HL-60/S4 treated with phorbol 12-myristate 13-acetate at 8.2 ng/mL for 4 days and 3 days (cell line): Measurements from ENCODE around the gene SOX1.

Experiments used
- in situ Hi-C: fragments of 300-500 bp; cut with MboI; formaldehyde crosslinking; loops from 2 replicates; pipeline ENCODE4 v1.15.0; 2022; ENCODE audit warnings: low sequenced_read_pairs

The SOX1 gene

DNA sequence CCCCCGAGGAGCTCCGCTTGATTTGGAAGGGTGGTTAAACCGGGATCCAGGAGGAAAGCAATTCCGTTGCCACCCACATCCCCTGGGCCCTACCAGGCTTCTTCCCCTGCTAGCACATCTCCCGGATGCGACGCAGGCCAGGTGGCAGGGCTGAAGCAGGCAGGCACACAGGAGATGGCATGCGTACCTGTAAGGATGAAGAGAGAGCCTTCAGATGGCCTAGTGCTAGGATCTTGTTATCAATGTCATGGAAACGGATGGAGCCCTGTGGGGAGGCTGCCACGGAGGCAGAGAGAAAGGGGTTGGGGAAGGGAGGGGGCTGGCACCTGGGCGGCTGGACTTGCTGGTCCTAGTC, 8.5 kb upstream of the SOX1 start:
- in situ Hi-C loops = no loop called here

- in situ Hi-C loops = no loop called here
Measured at GRCh38 chr13:112058941-112059340, 8.0 kb upstream of the SOX1 start.

GRCh38 chr13:112059457-112060281, 7.3 kb upstream of the SOX1 start:
- in situ Hi-C loops = no loop called here

DNA sequence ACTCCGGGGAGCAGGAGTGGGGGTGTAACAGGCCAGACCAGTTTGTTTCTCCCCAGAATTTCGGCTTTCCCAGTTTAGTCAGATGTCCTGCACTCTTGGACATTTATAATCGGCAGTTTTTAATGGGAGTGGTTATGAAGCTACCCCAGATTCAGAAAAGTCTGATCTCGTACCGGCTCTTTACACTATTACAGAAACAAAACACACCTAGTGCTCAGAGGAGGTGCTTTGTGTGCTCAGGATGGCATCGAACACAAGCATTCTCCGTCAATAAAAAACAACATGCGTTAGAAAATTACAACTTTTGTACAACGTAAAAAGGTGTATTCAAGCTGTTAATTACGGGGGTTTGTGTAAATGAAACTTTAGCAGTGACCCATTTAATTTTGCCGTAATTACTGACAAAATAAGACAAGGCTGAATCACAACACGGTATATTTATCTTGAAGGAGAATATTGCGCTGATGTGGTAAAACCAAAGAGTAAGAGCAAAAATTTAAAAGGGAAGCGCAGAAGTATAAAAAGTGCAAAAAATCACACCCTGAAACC, 6.6 kb upstream of the SOX1 start:
- in situ Hi-C loops = no loop called here

GRCh38 chr13:112060899-112061366, 6.0 kb upstream of the SOX1 start:
- in situ Hi-C loops = no loop called here

GRCh38 chr13:112061367-112062061, 5.4 kb upstream of the SOX1 start:
- in situ Hi-C loops = no loop called here

- in situ Hi-C loops = no loop called here
Measured at GRCh38 chr13:112062072-112062567, 4.8 kb upstream of the SOX1 start.

DNA sequence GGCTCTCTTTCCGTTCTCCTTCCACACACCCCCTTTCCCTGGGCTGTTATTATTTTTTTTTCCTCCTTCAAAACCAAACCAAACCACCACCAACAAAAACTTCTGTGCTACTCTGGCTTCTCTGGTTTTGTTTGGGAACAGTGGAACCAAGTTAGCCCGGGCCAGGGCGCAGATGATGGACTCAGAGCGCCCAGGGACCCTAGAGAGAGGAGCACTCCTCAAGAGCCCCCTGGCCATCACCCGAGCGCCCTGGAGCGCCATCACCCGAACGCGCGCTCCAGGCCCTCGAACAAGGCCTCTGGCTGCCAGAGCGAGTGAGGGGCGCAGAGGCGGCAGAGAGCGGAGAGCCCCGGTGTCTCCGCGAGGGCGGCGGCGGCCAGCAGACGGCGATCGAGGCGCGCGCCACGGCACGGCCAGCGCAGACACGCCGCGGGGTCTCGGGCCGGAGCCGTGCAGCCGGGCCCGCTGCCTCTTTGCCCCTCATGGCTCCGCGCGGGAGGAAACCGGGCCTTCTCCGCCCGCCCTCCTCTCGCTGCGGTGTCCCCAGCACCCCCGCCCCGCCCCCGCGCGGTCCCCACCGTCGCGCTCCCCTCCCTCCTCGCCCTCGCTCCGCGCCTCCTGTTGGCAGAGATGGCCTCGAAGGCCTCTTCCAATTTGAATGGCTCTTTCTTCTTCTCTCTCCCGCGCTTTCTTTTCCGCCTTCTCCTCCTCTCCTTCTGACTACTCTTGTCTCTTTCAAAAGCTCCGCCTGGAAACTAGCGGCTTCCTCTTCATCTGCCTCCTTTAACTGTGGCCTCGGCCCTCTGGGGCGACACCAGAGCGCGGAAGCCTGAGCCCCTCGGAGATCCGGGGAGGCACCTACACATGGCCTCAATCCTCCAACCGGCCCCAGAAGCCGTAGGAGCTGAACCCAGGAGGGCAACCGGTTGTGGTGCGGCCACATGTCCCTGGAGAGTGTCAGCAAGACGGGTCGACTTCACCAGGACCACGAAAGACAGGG, 4.1 kb upstream of the SOX1 start:
- in situ Hi-C loops = no loop called here

DNA sequence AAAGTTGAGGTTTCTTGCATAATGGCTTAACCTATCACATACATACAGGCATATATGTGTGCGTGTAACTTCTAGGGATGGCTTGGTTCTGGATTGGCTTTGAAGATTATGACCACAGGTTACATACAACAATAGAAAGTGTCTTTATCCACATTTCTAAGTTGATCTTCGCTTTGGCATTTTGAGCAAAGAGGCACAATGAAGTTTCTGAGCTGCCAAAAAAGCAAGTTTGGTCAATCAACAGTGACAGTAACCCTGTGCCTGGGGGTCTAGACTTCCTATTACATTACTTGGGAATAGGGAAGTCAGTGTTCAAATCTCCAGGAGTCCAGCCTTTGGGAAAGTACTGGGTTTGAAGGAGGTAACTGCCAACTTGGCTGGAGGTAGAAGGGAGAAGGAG, 3.1 kb upstream of the SOX1 start:
- in situ Hi-C loops = no loop called here

- in situ Hi-C loops = no loop called here
Measured at GRCh38 chr13:112064222-112064621, 2.7 kb upstream of the SOX1 start.

DNA sequence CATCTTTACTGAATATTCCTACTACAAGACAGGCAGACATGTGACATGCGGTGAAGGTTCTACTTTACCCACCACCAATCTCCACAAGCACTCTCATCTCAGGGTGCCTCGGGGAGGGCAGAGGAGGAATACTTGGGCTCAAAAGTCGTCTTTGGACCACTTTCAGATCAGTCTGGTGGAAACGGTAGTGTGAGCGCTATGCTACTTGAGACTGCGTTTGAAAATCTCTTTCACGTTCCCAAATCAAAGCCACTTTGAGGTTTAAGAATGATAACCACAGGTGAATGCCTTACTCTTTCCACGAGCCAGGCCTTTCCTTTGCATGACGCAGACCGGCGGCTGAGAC, 1.5 kb upstream of the SOX1 start:
- in situ Hi-C loops = no loop called here

DNA sequence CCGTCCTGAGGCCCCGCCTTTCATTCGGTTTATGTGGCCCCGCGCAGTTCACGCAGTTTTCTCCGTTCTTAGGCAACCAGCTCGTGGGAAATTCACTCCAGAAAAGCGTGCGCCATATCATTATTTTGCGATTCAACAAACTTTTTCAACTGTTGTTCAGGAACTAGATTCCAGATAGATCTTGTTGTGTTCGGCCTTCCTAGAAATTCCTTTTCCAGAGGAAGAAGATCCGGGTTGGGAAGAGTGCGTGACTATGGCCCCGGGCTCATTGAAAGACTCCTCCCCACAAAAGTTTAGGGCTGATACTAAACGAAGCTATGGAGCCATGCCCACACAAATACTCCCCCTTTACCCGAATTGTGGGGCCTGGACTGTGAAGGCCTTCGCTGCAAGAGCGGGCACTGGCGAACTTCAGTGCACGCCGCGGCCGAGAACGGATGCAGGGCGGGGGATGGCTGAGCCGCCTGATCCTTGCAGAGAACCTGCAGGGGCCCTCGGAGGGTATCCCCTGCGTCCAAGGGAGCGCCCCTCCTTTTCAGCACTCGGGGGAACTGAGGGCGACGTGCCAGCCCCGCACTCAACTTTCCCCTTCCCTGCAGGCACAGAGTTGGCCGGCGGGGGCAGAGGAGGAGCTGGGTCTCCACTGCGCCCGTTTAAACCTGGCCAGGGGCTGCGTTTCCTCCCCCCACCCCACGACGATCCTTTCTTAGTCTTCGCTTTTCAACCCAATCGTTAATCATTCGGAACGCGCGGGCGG, 904 bp upstream of the SOX1 start:
- in situ Hi-C loops = no loop called here

- in situ Hi-C loops = no loop called here
Measured at GRCh38 chr13:112066624-112067004, 335 bp upstream of the SOX1 start.

DNA sequence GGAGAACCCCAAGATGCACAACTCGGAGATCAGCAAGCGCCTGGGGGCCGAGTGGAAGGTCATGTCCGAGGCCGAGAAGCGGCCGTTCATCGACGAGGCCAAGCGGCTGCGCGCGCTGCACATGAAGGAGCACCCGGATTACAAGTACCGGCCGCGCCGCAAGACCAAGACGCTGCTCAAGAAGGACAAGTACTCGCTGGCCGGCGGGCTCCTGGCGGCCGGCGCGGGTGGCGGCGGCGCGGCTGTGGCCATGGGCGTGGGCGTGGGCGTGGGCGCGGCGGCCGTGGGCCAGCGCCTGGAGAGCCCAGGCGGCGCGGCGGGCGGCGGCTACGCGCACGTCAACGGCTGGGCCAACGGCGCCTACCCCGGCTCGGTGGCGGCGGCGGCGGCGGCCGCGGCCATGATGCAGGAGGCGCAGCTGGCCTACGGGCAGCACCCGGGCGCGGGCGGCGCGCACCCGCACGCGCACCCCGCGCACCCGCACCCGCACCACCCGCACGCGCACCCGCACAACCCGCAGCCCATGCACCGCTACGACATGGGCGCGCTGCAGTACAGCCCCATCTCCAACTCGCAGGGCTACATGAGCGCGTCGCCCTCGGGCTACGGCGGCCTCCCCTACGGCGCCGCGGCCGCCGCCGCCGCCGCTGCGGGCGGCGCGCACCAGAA, 1.1 kb downstream of the SOX1 start:
- in situ Hi-C loops = no loop called here

- in situ Hi-C loops = no loop called here
Measured at GRCh38 chr13:112068540-112069060, 1.7 kb downstream of the SOX1 start.

DNA sequence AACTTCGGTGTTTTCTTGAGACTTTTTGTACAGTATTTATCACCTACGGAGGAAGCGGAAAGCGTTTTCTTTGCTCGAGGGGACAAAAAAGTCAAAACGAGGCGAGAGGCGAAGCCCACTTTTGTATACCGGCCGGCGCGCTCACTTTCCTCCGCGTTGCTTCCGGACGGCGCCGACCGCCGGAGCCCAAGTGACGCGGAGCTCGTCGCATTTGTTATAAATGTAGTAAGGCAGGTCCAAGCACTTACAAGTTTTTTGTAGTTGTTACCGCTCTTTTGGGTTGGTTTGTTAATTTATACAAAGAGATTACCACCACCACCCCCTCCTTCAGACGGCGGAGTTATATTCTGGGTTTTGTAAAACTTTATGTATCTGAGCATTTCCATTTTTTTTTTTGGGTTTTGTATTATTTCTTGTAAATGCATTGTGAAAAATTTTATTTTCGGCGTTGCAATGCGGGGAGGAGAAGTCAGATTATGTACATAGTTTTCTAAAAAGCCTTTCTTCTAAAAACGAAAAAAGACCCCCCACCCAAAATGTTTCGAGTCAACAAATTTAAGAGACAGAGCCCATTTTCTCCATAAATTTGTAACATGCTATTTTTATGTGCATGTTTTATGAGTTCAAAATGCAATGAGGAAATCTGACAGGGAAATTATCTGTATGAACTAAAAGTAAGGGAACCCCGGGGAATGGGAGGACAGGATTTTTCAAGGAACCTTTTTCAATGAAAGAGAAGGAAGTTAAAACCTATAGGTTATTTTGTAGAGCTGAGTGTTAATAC, 2.3 kb downstream of the SOX1 start:
- in situ Hi-C loops = no loop called here

- in situ Hi-C loops = no loop called here
Measured at GRCh38 chr13:112069845-112070251, 2.9 kb downstream of the SOX1 start.

- in situ Hi-C loops = no loop called here
Measured at GRCh38 chr13:112071102-112071722, 4.3 kb downstream of the SOX1 start.
